Neutrophil (primary cell): ENCODE data around the gene ITGB2.

ENCODE experiments used
- H3K27ac ChIP-seq: fragments of 200-600 bp; sonication (generic); 2 replicates; pipeline ENCODE4 v1.5.1; 2016; ENCODE audit warnings: mild to moderate bottlenecking, moderate library complexity
- H3K27me3 ChIP-seq: fragments of 200-600 bp; sonication (generic); 2 replicates; pipeline ENCODE4 v1.6.0; 2016; ENCODE audit warnings: mild to moderate bottlenecking
- H3K36me3 ChIP-seq: fragments of 200-600 bp; sonication (generic); 2 replicates; pipeline ENCODE4 v1.5.1; 2017
- H3K4me1 ChIP-seq, 2 experiments: fragments of 200-600 bp in 1 of 2; sonication (generic) in 1 of 2; 1 replicate in 1 of 2; 2 replicates in 1 of 2; pipeline versions ENCODE4 v1.5.1 to v1.6.1; 2013 to 2016; ENCODE audit warnings: low read depth in 1 of 2, low read length in 1 of 2, mild to moderate bottlenecking in 1 of 2, moderate library complexity in 1 of 2; ENCODE audit not compliant: control insufficient read depth in 1 of 2, insufficient read depth in 1 of 2
- H3K4me3 ChIP-seq, 2 experiments: fragments of 200-600 bp in 1 of 2; sonication (generic) in 1 of 2; 1 replicate in 1 of 2; 2 replicates in 1 of 2; pipeline ENCODE4 v1.5.1; 2013 to 2016; ENCODE audit warnings: low read depth in 1 of 2, low read length in 1 of 2, mild to moderate bottlenecking in 1 of 2, moderate library complexity in 1 of 2
- H3K9me3 ChIP-seq: fragments of 200-600 bp; sonication (generic); 2 replicates; pipeline ENCODE4 v1.5.1; 2016
- CTCF ChIP-seq: fragments of 200-600 bp; sonication (generic); IDR thresholded peaks from 2 replicates; pipeline ENCODE4 v1.5.1; 2016; ENCODE audit warnings: antibody characterized with exemption

The ITGB2 gene

GRCh38 chr21:44846224-44846484, 74.5 kb downstream of the ITGB2 start:
- Histone ChIP-seq H3K27me3 (no peaks in the 10 kb centered on the region), H3K36me3 (peaks cover 28% of the 10 kb centered on the region), H3K27ac (peak overlapping the region; percentile 57), H3K4me1 (peaks cover 29 to 30% of the 10 kb centered on the region in 2 experiments), H3K9me3 (no peaks in the 10 kb centered on the region), H3K4me3 (peak overlapping the region; percentile 33 to 53)
- no peak for TF ChIP-seq CTCF

DNA sequence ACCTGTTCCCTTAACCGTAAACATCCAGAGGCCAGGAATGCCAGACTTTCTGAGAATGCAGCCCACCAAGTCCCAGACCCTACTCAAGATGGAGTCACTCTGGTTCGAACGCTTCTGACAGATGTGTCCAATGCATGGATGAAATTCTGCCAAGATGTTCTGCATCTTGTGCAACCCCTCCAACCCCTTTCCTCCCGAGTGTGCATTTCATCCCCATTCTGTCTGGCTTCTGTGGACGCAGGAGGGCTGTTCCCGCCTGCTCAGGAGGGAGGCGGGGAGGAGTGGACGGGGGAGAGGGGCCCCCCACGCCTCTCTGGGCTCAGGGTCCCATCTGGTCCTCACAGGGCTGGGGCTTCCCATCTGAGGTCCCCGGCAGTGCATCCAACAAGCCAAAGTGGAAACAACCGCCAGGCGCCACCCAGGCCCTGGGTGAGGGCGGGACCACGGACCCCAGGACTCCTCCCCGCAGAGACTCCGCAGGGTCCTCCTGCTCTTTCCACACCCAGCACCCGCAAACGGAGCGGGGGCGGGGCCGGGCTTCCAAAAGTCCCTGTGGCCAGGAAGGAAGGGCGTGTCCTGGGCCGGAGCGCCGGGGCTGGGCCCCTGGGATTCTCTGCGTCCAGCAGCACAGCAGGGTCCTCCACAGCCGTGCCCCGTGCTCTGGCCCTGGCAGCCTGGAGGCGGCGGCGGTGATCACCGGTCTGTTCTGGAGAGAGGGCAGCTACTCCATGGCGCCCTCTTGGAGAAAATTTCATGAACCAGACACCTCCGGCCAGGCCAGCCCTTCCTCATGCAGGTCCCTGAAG, 75.1 kb downstream of the ITGB2 start:
- H3K9me3 ChIP-seq = no peaks in the 10 kb centered on the region
- H3K27me3 ChIP-seq = no peaks in the 10 kb centered on the region
- peak overlapping the region; percentile 57 for H3K27ac ChIP-seq
- H3K4me1 ChIP-seq = peaks cover 29 to 30% of the 10 kb centered on the region in 2 experiments
- peak overlapping the region; percentile 33 to 53 for H3K4me3 ChIP-seq
- H3K36me3 ChIP-seq = peaks cover 23% of the 10 kb centered on the region
- TF ChIP-seq CTCF = peak; percentile 30

DNA sequence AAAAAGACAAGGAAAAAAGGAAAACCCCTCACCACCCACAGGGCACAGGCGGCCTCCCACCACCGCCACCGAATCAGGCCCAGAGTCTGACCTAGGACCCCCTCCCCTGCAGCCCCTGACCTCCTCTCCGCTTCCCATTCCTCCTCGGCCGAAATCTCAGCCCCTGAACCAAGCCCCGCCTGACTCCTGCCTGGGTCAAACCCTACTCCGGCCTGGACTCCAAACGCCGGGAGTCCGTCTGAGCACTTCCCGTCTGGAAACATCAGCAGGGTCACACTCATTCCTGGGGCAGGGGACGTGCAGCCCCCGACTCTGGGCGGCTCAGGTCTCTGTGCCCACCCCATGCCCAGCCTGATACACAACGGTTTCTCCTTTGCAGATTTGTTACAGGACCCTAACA, 76.4 kb downstream of the ITGB2 start:
- Histone ChIP-seq H3K4me1 (peaks cover 19 to 22% of the 10 kb centered on the region in 2 experiments), H3K4me3 (no peak overlapping the region), H3K36me3 (peaks cover 9% of the 10 kb centered on the region), H3K27me3 (no peaks in the 10 kb centered on the region), H3K9me3 (no peaks in the 10 kb centered on the region), H3K27ac (no peak overlapping the region)
- TF ChIP-seq CTCF = no peak

GRCh38 chr21:44842721-44843445, 77.8 kb downstream of the ITGB2 start:
- peaks cover 18 to 20% of the 10 kb centered on the region in 2 experiments for H3K4me1 ChIP-seq
- no peaks in the 10 kb centered on the region for H3K27me3 ChIP-seq
- H3K27ac ChIP-seq = no peak overlapping the region
- H3K4me3 ChIP-seq = no peak overlapping the region
- H3K36me3 ChIP-seq = no peaks in the 10 kb centered on the region
- no peaks in the 10 kb centered on the region for H3K9me3 ChIP-seq
- no peak for TF ChIP-seq CTCF

DNA sequence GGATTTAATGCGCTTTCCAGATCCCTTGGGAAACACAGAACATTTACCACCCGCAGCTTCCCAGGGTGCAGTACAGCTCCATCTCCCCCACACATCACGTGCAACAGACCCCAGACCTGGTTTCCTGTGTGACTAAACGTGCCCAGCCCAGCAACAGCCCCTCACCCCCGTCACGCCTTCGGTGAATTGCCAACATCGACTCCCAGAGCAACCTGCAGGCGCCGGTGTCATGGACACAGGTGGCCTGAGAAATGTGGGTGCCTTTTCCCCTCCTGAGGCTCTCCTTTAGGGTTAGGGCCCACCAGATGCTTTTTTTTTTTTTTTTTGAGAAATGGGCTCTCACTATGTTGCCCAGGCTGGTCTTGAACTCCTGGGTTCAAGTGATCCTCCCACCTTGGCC, 78.6 kb downstream of the ITGB2 start:
- Histone ChIP-seq H3K27me3 (no peaks in the 10 kb centered on the region), H3K4me3 (no peak overlapping the region), H3K4me1 (peaks cover 18 to 20% of the 10 kb centered on the region in 2 experiments), H3K36me3 (no peaks in the 10 kb centered on the region), H3K9me3 (no peaks in the 10 kb centered on the region), H3K27ac (no peak overlapping the region)
- TF ChIP-seq CTCF = no peak
